Glomerular visceral epithelial cell (primary cell): ENCODE measurements around the gene CGRRF1.

ENCODE experiments used
- DNase-seq: peaks from one replicate; pipeline ENCODE4 v3.0.0-alpha.2; 2016; ENCODE audit errors: extremely low spot score

The CGRRF1 gene

GRCh38 chr14:54509546-54510501 is at the start of gene CGRRF1:
Gene CGRRF1, plus strand, starts transcription at chr14:54509906. Its CDS starts 54 bp downstream, at chr14:54509960.
- peak; percentile 98 for DNase-seq

- DNase-seq, result no peak
These were observed 47.7 kb upstream of the CGRRF1 start for GRCh38 chr14:54462048-54462447.

GRCh38 chr14:54465654-54466053 is 44.1 kb upstream of the CGRRF1 start:
- no peak for DNase-seq

GRCh38 chr14:54467280-54467679 is 42.4 kb upstream of the CGRRF1 start:
- no peak for DNase-seq

GRCh38 chr14:54470701-54471100 is 39.0 kb upstream of the CGRRF1 start:
- DNase-seq, result no peak

- DNase-seq, result no peak
These were observed 38.1 kb upstream of the CGRRF1 start for GRCh38 chr14:54471641-54472040.

GRCh38 chr14:54472315-54472714 is 37.4 kb upstream of the CGRRF1 start:
- no peak for DNase-seq

GRCh38 chr14:54474232-54474793 is 35.4 kb upstream of the CGRRF1 start:
- DNase-seq, result no peak

DNA sequence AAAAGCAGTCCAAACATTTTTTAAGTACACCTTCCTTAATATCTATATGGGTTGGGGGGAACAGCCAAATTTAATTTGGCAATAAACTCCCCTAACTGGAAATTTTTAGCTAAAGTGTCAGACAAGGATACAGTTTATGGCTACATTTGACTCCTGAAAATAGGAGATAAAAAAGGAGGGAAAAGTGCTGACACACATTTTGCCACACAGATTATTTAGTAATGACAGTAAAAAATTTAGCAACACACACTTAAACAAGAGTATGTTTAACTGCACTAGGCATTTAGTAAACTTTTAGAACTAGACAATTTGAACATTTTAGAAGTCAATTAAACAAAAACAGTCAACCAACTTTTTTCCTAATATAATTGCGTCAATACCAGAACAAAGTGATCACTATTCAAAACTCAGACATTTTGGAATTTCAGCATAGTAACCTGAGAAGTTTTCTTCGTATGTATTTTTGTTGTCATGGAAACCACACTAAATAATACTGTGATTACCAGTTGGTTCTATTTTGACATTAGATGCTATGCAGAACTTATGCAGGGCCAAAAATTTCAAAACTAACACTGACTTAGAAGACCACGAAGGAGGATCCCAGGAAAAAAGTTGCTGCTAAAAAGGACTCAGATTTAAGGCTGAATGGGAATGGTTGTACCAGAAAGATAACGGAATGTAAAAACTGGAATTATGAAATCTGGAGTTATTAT is 34.4 kb upstream of the CGRRF1 start:
- no peak for DNase-seq

GRCh38 chr14:54475911-54476310 is 33.8 kb upstream of the CGRRF1 start:
- no peak for DNase-seq

DNA sequence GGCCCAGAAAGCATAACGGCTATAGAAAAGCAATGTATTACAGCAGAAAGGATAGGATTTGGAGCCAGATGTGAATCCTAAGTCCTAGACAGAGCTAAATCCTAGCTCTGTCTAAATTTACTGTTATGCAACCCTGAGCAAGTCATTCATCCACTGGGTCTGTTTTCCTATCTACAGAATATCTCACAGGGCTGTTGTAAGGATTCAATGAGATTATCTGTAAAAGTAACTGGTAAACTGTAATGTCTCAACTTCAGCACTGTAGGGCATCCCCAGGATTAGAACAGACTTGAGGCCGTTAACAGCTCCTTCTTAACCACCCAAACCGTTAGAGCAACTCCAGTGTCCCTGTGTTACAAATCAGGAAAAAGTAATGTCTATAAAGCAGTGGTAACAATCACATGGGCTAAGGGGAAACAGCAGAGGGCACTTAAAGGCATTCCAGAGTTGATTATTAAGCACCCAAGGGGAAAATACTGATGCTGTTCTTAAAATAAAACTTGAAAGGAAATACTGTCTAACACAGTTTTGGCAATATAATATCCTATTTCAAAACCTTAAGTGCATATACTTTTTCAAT is 31.0 kb upstream of the CGRRF1 start:
- DNase-seq, result no peak

DNA sequence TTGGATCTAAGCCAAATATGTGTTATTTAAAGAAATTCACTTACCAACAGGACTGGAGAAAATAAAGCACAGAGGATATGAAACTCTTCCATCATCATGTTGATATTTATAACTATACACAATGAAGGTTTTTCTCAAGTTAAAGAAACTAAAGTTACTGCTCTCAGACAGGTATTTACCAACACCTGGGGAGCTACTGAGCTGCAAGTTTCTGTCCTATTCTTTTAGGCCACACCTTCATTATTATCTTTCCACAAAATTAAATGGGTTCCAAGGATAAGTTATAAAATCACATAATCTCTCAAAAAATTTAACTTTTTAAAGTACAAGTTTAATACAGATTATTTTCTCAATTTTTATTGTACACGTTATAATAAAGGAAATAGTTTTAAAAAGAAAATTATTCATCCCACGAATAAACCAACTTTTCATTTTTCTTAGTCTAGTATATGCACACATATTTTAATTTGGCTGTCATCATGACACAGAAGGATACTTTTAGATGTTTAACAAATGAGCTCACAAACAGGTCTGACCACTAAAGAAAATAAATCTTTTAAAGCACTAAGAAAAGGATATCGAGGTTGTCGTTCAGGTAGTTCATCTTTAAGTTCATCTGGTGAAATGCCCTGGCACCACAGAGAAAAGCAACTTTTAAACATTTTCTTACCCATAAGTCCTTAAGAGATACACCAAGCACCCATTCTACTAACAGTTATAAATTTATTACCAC is 28.7 kb upstream of the CGRRF1 start:
- DNase-seq, result no peak

DNA sequence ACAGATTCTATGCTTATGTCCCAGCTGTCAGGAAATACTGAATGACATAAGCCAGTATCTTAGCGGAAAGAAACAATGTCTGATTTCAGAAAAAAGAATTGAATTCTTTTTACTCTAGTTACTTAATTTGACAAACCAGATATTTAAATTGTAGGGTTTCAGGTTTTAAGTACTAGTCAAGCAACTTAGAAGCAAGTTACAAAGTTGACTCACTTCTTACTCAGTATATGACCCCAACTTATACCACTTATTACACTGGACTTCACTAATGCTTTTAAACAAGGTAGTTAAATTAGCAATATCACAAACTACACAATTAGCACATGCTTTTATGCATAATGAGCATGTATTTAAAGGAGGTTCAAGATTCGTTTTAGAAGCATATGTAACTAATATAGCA is 28.0 kb upstream of the CGRRF1 start:
- DNase-seq, result no peak

DNA sequence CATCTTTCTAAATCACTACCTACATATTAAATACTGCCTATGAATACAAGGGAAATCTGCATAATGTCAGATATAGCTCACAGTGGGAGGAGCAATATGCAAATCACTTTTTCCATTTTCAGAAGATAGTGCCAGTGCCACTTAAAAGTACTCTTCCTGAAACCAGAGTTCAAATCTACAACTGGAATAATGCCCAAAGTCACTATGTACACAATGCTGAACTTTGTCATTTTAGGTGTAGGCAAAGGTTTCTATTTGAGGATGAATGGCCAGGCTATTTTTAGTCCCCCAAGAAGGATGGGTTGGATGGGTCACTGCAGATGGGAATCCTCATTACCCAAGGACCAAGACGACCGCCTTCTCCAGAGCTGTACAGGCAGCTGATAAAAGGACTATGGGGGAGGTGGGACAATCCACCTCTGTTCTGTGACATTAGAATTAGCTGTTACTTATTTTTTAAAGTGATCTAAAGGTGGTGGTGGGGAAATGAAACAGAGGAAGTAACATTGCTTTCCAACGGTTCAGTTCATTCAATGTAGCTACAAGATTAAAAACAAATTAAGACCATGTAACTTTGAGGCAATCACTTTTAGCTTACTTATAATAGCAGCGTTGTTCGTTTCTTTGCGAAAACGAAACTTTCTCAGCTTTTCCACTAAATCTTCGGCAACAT is 26.5 kb upstream of the CGRRF1 start:
- no peak for DNase-seq

- peak; percentile 16 for DNase-seq
These were observed 25.9 kb upstream of the CGRRF1 start for GRCh38 chr14:54483846-54484245.

- DNase-seq, result no peak
These were observed 23.0 kb upstream of the CGRRF1 start for GRCh38 chr14:54486685-54487084.

DNA sequence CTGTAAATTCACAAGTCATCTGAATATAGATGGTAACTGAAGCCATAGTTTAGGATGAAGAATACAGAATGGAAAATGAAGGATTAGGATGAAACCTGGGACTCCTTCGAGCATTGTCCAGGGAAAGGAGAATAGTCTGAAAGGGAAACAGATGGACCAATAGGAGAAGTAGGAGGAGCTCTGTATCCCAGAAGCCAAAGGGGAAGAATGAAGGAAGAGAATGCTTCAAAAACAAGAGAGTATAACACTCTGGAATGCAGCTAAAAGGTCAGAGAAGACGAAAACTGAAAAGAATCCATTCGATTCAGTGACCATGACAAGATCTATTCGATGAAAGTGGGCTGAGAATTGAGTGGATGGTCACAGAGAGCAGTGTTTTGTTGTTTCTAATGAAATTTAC is 21.9 kb upstream of the CGRRF1 start:
- DNase-seq, result peak; percentile 46

- no peak for DNase-seq
These were observed 21.4 kb upstream of the CGRRF1 start for GRCh38 chr14:54488318-54488645.

DNA sequence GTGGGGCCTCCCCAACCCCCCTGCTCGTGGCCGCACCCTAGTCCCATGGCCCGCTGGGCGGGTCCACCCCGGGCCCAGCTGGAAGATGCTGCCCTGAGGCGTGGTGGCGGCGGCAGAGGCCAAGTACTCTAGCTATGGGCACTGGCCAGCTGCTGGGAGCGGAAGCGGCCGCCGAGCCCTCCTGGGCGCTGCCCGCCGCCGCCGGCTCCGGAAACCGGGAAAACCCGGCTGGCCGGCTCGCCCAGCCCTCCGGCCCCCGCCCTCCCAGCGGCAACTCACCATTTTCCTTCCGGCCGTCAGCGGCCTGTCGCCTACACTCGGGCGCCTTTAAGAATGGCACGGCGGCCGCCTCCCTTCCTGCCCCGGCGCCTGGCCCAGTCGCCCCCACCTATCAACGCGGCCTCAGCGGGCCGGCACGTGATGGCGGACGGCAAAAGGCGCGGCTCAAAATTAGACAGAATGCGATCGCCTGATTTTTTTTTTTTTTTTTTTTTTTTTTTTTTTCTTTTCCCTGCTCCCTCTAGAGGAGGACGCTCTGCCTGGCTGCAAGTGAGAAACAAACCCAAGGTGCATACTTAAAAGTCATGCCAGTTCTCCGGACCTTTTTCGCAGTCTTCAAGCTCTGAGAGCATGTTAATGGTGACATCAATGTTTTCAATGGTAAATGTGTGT is 20.9 kb upstream of the CGRRF1 start, which contains the start of gene GMFB:
Gene GMFB (minus strand): TSS at position 335 of the 672 bp plus-strand sequence. CDS start 53 bp downstream, at position 282.
- DNase-seq, result peak; percentile 95

DNA sequence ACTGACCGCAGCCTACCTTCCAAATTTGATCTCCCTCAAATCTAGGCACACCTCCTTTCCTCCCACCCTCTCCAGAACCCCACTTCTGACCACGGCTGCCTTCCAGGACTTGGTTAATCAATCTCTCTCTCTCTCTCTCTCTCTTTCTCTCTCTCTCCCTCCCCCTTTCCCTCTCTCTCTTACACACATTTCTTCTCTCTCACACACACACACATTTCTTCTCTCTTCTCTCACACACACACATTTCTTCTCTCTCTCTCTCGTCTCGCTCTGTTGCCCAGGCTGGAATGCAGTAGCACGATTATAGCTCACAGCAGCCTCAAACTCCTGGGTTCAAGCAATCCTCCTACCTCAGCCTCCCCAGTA is 20.4 kb upstream of the CGRRF1 start:
- DNase-seq, result no peak
